Mesenchymal stem cell (in vitro differentiated cells and primary cell): ENCODE results near the gene FOXP1.

Source experiments
- DNase-seq: peaks from one replicate; pipeline ENCODE4 v3.0.0-alpha.2; 2013
- H2AFZ ChIP-seq: one replicate; pipeline ENCODE4 v1.6.1; 2013; ENCODE audit warnings: low read depth, mild to moderate bottlenecking, control low read depth, inconsistent platforms, low read length, moderate library complexity
- H2AK5ac ChIP-seq: 2 replicates; pipeline ENCODE4 v1.6.1; 2013; ENCODE audit warnings: low read length, moderate library complexity, mild to moderate bottlenecking, inconsistent platforms; ENCODE audit not compliant: severe bottlenecking
- H2BK120ac ChIP-seq: one replicate; pipeline ENCODE4 v1.6.1; 2013; ENCODE audit warnings: low read depth, mild to moderate bottlenecking, inconsistent platforms, low read length, moderate library complexity
- H2BK12ac ChIP-seq, 2 experiments: one replicate each; pipeline ENCODE4 v1.6.1; 2013; ENCODE audit warnings: inconsistent platforms in 2 of 2, low read length in 2 of 2, mild to moderate bottlenecking in 2 of 2, moderate library complexity in 2 of 2, control low read depth in 1 of 2
- H2BK15ac ChIP-seq: one replicate; pipeline ENCODE4 v1.6.1; 2013; ENCODE audit warnings: mild to moderate bottlenecking, low read depth, inconsistent platforms; ENCODE audit not compliant: poor library complexity, severe bottlenecking
- H2BK5ac ChIP-seq: 2 replicates; pipeline ENCODE4 v1.6.1; 2013; ENCODE audit warnings: low read depth, mild to moderate bottlenecking, low read length, control low read depth, inconsistent platforms; ENCODE audit not compliant: poor library complexity, severe bottlenecking
- H3K14ac ChIP-seq, 2 experiments: one replicate each; pipeline ENCODE4 v1.6.1; 2013; ENCODE audit warnings: inconsistent platforms in 2 of 2, low read length in 2 of 2, control low read depth in 1 of 2, mild to moderate bottlenecking in 1 of 2, moderate library complexity in 1 of 2
- H3K18ac ChIP-seq, 2 experiments: one replicate each; pipeline ENCODE4 v1.6.1; 2013; ENCODE audit warnings: inconsistent platforms in 2 of 2, low read length in 2 of 2, control low read depth in 1 of 2, low read depth in 1 of 2, mild to moderate bottlenecking in 1 of 2
- H3K23ac ChIP-seq, 2 experiments: one replicate each; pipeline ENCODE4 v1.6.1; 2013; ENCODE audit warnings: inconsistent platforms in 2 of 2, low read length in 2 of 2, mild to moderate bottlenecking in 2 of 2, moderate library complexity in 2 of 2, control low read depth in 1 of 2
- H3K27ac ChIP-seq: 2 replicates; pipeline ENCODE4 v1.5.1; 2013; ENCODE audit warnings: mild to moderate bottlenecking, moderate library complexity, low read length, control low read depth, inconsistent platforms; ENCODE audit not compliant: poor library complexity, severe bottlenecking
- H3K27me3 ChIP-seq, 2 experiments: 2 replicates each; pipeline versions ENCODE4 v1.6.1 to v1.7.0; 2013; ENCODE audit warnings: low read length in 2 of 2, mild to moderate bottlenecking in 2 of 2, moderate library complexity in 2 of 2, control low read depth in 1 of 2, inconsistent platforms in 1 of 2; ENCODE audit not compliant: control insufficient read depth in 1 of 2, insufficient read depth in 1 of 2
- H3K36me3 ChIP-seq, 2 experiments: 2 replicates each; pipeline versions ENCODE4 v1.6.1 to v1.7.0; 2013; ENCODE audit warnings: low read length in 2 of 2, control low read depth in 1 of 2, inconsistent platforms in 1 of 2, low read depth in 1 of 2, mild to moderate bottlenecking in 1 of 2; ENCODE audit not compliant: insufficient read depth in 2 of 2, control insufficient read depth in 1 of 2
- H3K4ac ChIP-seq, 2 experiments: one replicate each; pipeline ENCODE4 v1.6.1; 2013; ENCODE audit warnings: inconsistent platforms in 2 of 2, low read length in 2 of 2, mild to moderate bottlenecking in 2 of 2, moderate library complexity in 2 of 2, control low read depth in 1 of 2, low read depth in 1 of 2
- H3K4me1 ChIP-seq: 2 replicates; pipeline ENCODE4 v1.6.1; 2013; ENCODE audit warnings: low read depth, low read length, control low read depth; ENCODE audit not compliant: control insufficient read depth, insufficient read depth
- H3K4me2 ChIP-seq: 2 replicates; pipeline ENCODE4 v1.6.1; 2013; ENCODE audit warnings: low read length, mild to moderate bottlenecking, inconsistent platforms; ENCODE audit not compliant: poor library complexity, severe bottlenecking
- H3K4me3 ChIP-seq, 2 experiments: 2 replicates each; pipeline versions ENCODE4 v1.5.1 to v1.7.0; 2013; ENCODE audit warnings: low read length in 2 of 2, mild to moderate bottlenecking in 2 of 2, control low read depth in 1 of 2, low read depth in 1 of 2; ENCODE audit not compliant: insufficient read depth in 1 of 2
- H3K79me1 ChIP-seq: replicated peaks from 2 replicates; pipeline ENCODE4 v1.6.1; 2013; ENCODE audit warnings: mild to moderate bottlenecking, control low read depth, low read length, inconsistent platforms; ENCODE audit not compliant: poor library complexity, severe bottlenecking
- H3K9ac ChIP-seq: 2 replicates; pipeline ENCODE4 v1.7.0; 2013; ENCODE audit warnings: mild to moderate bottlenecking, low read length, moderate library complexity
- H3K9me3 ChIP-seq: 2 replicates; pipeline ENCODE4 v1.7.0; 2013; ENCODE audit warnings: mild to moderate bottlenecking, low read length; ENCODE audit not compliant: control insufficient read depth
- H4K8ac ChIP-seq: one replicate; pipeline ENCODE4 v1.6.1; 2013; ENCODE audit warnings: inconsistent platforms, mild to moderate bottlenecking, low read length, moderate library complexity
- H4K91ac ChIP-seq: one replicate; pipeline ENCODE4 v1.6.1; 2013; ENCODE audit warnings: mild to moderate bottlenecking, low read length, inconsistent platforms
- WGBS: methylation state at CpG from one replicate; pipeline ENCODE4 v1.1.7; 2013; ENCODE audit warnings: mixed read lengths; 5-methylcytosine and 5-hydroxymethylcytosine counted together

The FOXP1 gene

GRCh38 chr3:71399478-71399877 lies 184.1 kb downstream of the FOXP1 start:
- H3K36me3 ChIP-seq = no peaks in the 10 kb centered on the region
- no peak overlapping the region for H2BK15ac ChIP-seq
- peaks cover 32% of the 10 kb centered on the region for H3K79me1 ChIP-seq
- H3K27me3 ChIP-seq = no peaks in the 10 kb centered on the region
- no peak overlapping the region for H3K4me3 ChIP-seq
- H4K91ac ChIP-seq = no peak overlapping the region
- DNase-seq = no peak
- H2BK5ac ChIP-seq = no peak overlapping the region
- H3K18ac ChIP-seq = no peak overlapping the region
- no peak overlapping the region for H2AK5ac ChIP-seq
- no peak overlapping the region for H2BK12ac ChIP-seq
- H3K27ac ChIP-seq = no peak overlapping the region
- H3K9me3 ChIP-seq = no peaks in the 10 kb centered on the region
- 97% methylated on average over 3 of the region's 3 CpGs for WGBS
- no peak overlapping the region for H3K23ac ChIP-seq
- no peak overlapping the region for H3K4ac ChIP-seq
- no peak overlapping the region for H4K8ac ChIP-seq
- no peak overlapping the region for H3K4me2 ChIP-seq
- peaks cover 3% of the 10 kb centered on the region for H3K4me1 ChIP-seq
- H2AFZ ChIP-seq = no peak overlapping the region
- H3K9ac ChIP-seq = no peak overlapping the region
- H3K14ac ChIP-seq = no peak overlapping the region
- H2BK120ac ChIP-seq = no peak overlapping the region

- Histone ChIP-seq H3K4me3 (no peak overlapping the region), H3K27ac (no peak overlapping the region), H2AFZ (no peak overlapping the region), H4K91ac (no peak overlapping the region), H2BK5ac (no peak overlapping the region), H3K4ac (no peak overlapping the region), H3K9ac (no peak overlapping the region), H4K8ac (no peak overlapping the region), H3K23ac (no peak overlapping the region), H2BK12ac (no peak overlapping the region), H2BK15ac (no peak overlapping the region), H3K18ac (peak overlapping the region in 1 of 2 experiments; percentile 21), H2AK5ac (no peak overlapping the region), H3K36me3 (no peaks in the 10 kb centered on the region), H3K4me2 (no peak overlapping the region), H2BK120ac (no peak overlapping the region), H3K14ac (no peak overlapping the region), H3K79me1 (peaks cover 34% of the 10 kb centered on the region), H3K4me1 (peaks cover 3% of the 10 kb centered on the region), H3K27me3 (no peaks in the 10 kb centered on the region), H3K9me3 (no peaks in the 10 kb centered on the region)
- DNase-seq = no peak
- WGBS = 65% methylated on average over 3 of the region's 4 CpGs
Measured at GRCh38 chr3:71398157-71398836, 185.2 kb downstream of the FOXP1 start.

- no peak overlapping the region for H3K18ac ChIP-seq
- H2BK15ac ChIP-seq = no peak overlapping the region
- H2AFZ ChIP-seq = no peak overlapping the region
- no peaks in the 10 kb centered on the region for H3K36me3 ChIP-seq
- H2BK5ac ChIP-seq = no peak overlapping the region
- H3K4me2 ChIP-seq = no peak overlapping the region
- no peak overlapping the region for H3K4me3 ChIP-seq
- H3K9me3 ChIP-seq = no peaks in the 10 kb centered on the region
- no peak overlapping the region for H2BK12ac ChIP-seq
- no peak overlapping the region for H4K91ac ChIP-seq
- H3K79me1 ChIP-seq = peaks cover 29% of the 10 kb centered on the region
- no peak overlapping the region for H3K9ac ChIP-seq
- H3K27ac ChIP-seq = no peak overlapping the region
- no peak overlapping the region for H3K14ac ChIP-seq
- H3K4me1 ChIP-seq = peaks cover 3% of the 10 kb centered on the region
- no peak overlapping the region for H4K8ac ChIP-seq
- no peak overlapping the region for H2BK120ac ChIP-seq
- no peak overlapping the region for H3K23ac ChIP-seq
- H3K27me3 ChIP-seq = no peaks in the 10 kb centered on the region
- H2AK5ac ChIP-seq = no peak overlapping the region
- no peak for DNase-seq
- 100% methylated on average over 1 of the region's 2 CpGs for WGBS
- H3K4ac ChIP-seq = no peak overlapping the region
Measured at GRCh38 chr3:71397726-71398125, 185.8 kb downstream of the FOXP1 start.

- no peak overlapping the region for H4K91ac ChIP-seq
- no peak overlapping the region for H2AFZ ChIP-seq
- peak; percentile 28 for DNase-seq
- WGBS = 41% methylated on average over 5 of the region's 5 CpGs
- no peak overlapping the region for H4K8ac ChIP-seq
- peaks cover 24% of the 10 kb centered on the region for H3K79me1 ChIP-seq
- H2BK12ac ChIP-seq = no peak overlapping the region
- H2BK15ac ChIP-seq = no peak overlapping the region
- no peak overlapping the region for H3K23ac ChIP-seq
- no peak overlapping the region for H2AK5ac ChIP-seq
- H3K27ac ChIP-seq = no peak overlapping the region
- H3K4ac ChIP-seq = no peak overlapping the region
- H3K4me3 ChIP-seq = no peak overlapping the region
- no peak overlapping the region for H3K14ac ChIP-seq
- peaks cover 3% of the 10 kb centered on the region for H3K4me1 ChIP-seq
- no peak overlapping the region for H3K18ac ChIP-seq
- no peak overlapping the region for H2BK5ac ChIP-seq
- no peaks in the 10 kb centered on the region for H3K9me3 ChIP-seq
- H2BK120ac ChIP-seq = no peak overlapping the region
- no peak overlapping the region for H3K9ac ChIP-seq
- no peak overlapping the region for H3K4me2 ChIP-seq
- no peaks in the 10 kb centered on the region for H3K36me3 ChIP-seq
- no peaks in the 10 kb centered on the region for H3K27me3 ChIP-seq
Measured at GRCh38 chr3:71397046-71397445, 186.5 kb downstream of the FOXP1 start.
